GM12891 (cell line): ENCODE results near the gene ZFYVE19.

ENCODE experiments used
- PAX5 ChIP-seq: IDR thresholded peaks from 2 replicates; pipeline ENCODE4 v1.6.1; 2011; ENCODE audit warnings: low read length, moderate library complexity, mild to moderate bottlenecking; ENCODE audit not compliant: insufficient read depth, severe bottlenecking
- POLR2A ChIP-seq: IDR thresholded peaks from 2 replicates; pipeline ENCODE4 v1.6.1; 2011; ENCODE audit warnings: low read depth, low read length, control low read depth
- POLR2AphosphoS5 ChIP-seq: IDR thresholded peaks from 2 replicates; pipeline ENCODE4 v1.6.1; 2011; ENCODE audit warnings: low read depth, low read length, control low read depth
- SPI1 ChIP-seq: IDR thresholded peaks from 2 replicates; pipeline ENCODE4 v1.6.1; 2011; ENCODE audit warnings: low read depth, low read length, control low read depth
- TAF1 ChIP-seq: IDR thresholded peaks from 2 replicates; pipeline ENCODE4 v1.6.1; 2011; ENCODE audit warnings: low read depth, low read length, control low read depth

DNA sequence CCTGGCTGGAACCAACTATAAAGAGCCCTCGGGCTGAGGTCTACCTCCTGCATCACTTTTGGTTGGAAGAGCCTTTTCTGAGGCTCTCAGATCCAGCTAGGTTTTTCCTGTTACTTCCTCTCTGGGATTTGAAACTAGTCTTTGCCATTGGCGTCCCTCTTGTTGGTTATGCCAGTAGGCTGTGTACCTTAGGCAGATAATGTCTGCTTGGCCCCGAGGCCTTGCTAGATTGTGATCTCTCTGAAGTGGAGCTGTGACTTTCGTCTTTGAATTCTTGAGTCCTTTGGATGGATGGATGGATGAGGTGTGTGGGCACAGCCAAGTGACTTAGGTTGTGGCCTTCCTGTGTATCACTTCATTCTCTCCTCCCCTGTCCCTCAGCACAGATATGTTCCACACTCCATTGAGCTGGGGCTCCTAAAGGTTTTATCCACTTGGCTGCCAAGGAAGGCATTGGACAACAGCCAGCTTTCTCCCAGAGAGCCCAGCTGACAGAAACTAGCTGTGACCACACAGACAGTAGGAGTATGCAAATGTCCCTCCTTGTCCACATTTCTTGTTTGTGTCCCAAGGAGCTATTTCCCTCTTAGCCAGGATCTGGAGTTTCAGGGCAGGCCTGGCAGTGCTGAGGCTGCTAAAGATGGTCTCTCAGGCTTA is 8.3 kb downstream of the ZFYVE19 start:
- TF ChIP-seq POLR2AphosphoS5 (no peak), SPI1 (no peak), POLR2A (no peak), TAF1 (no peak), PAX5 (no peak)
